ENCODE data around the gene STARD13.
A peak's percentile ranks its signal among the peaks of the same experiment; 100 is the strongest.

The STARD13 gene

DNA sequence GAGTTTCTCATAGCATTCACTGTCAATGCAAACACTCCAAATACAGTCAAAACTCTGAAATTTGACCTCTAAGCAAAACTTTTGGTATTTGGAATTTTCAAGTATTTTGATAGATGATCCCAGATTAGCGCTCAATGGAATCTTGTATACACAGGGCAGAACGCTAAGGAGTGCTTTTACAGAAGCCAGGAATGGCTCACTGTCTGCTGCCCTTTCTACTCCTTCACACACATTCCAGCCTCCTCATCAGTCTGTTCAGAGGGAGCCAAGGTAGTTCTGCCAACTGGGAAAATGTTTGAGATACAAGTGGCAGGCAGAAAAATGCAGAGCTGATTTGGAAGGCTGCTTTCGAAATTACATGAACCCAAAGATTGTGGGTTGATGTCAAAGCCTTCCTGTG, 4.4 kb upstream of the STARD13 start:
- Mint-ChIP-seq H3K36me3 (ENCODE audit: low read depth) (no peaks in the 10 kb centered on the region), H3K27me3 (ENCODE audit: low read depth) (no peaks in the 10 kb centered on the region), H3K4me1 (peaks cover 49% of the 10 kb centered on the region), H3K4me3 (no peak overlapping the region), H3K27ac (peak overlapping the region in 1 of 3 experiments; percentile 45), H3K9me3 (no peaks in the 10 kb centered on the region)
- no peak for TF ChIP-seq CTCF (IDR thresholded peaks at IDR 0.05; ENCODE audit: unreplicated experiment in 3 of 3)

- Mint-ChIP-seq H3K4me3 (peak overlapping the region in 1 of 3 experiments; percentile 25), H3K27ac (peak overlapping the region in 1 of 3 experiments; percentile 25), H3K27me3 (ENCODE audit: low read depth) (no peaks in the 10 kb centered on the region), H3K9me3 (no peaks in the 10 kb centered on the region), H3K36me3 (ENCODE audit: low read depth) (no peaks in the 10 kb centered on the region), H3K4me1 (peaks cover 59% of the 10 kb centered on the region)
- no peak for TF ChIP-seq CTCF (IDR thresholded peaks at IDR 0.05; ENCODE audit: unreplicated experiment in 3 of 3)
These were observed 1.8 kb upstream of the STARD13 start for GRCh38 chr13:33287142-33287882.

GRCh38 chr13:33286128-33286527, 573 bp upstream of the STARD13 start:
- H3K36me3 Mint-ChIP-seq (ENCODE audit: low read depth): no peaks in the 10 kb centered on the region
- H3K9me3 Mint-ChIP-seq: no peaks in the 10 kb centered on the region
- peaks cover 65% of the 10 kb centered on the region for H3K4me1 Mint-ChIP-seq
- H3K27ac Mint-ChIP-seq: peak overlapping the region; percentile 95 to 98 (median 97)
- peak overlapping the region; percentile 87 to 92 (median 91) for H3K4me3 Mint-ChIP-seq
- no peaks in the 10 kb centered on the region for H3K27me3 Mint-ChIP-seq (ENCODE audit: low read depth)
- TF ChIP-seq CTCF (IDR thresholded peaks at IDR 0.05; ENCODE audit: unreplicated experiment in 3 of 3): no peak

- Mint-ChIP-seq H3K27me3 (ENCODE audit: low read depth) (no peaks in the 10 kb centered on the region), H3K4me1 (peaks cover 60% of the 10 kb centered on the region), H3K4me3 (peak overlapping the region; percentile 87 to 92 (median 91)), H3K36me3 (ENCODE audit: low read depth) (no peaks in the 10 kb centered on the region), H3K27ac (peak overlapping the region; percentile 95 to 98 (median 97)), H3K9me3 (no peaks in the 10 kb centered on the region)
- no peak for TF ChIP-seq CTCF (IDR thresholded peaks at IDR 0.05; ENCODE audit: unreplicated experiment in 3 of 3)
These were observed 639 bp downstream of the STARD13 start for GRCh38 chr13:33284916-33285315.

DNA sequence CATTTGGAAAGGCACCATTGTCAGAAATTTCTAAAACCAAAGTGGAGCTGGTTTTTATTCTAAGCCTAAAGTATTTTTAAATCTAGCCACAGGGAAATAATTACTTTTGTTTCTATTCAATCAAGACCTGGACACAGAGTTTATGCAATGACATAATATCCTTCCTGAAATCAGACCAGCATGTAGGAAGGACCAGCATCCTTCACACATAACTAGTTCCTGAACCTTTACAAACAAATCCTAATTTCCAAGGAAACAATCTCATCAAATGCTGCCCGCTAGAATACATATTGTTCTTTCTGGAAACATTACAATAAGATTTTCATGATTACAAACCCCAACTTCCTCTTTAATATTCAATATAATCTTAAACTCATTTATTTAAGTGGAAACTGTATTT, 1.5 kb downstream of the STARD13 start:
- TF ChIP-seq CTCF (IDR thresholded peaks at IDR 0.05; ENCODE audit: unreplicated experiment in 3 of 3): no peak
- H3K27me3 Mint-ChIP-seq (ENCODE audit: low read depth): no peaks in the 10 kb centered on the region
- peaks cover 58% of the 10 kb centered on the region for H3K4me1 Mint-ChIP-seq
- no peaks in the 10 kb centered on the region for H3K36me3 Mint-ChIP-seq (ENCODE audit: low read depth)
- peak overlapping the region; percentile 87 to 92 (median 91) for H3K4me3 Mint-ChIP-seq
- H3K9me3 Mint-ChIP-seq: no peaks in the 10 kb centered on the region
- H3K27ac Mint-ChIP-seq: peak overlapping the region; percentile 95 to 98 (median 97)
